Measurements from ENCODE around the gene UBE2J1. TPM values are rescaled to one million over a fixed set of nuclear protein-coding genes. Genes with fewer than 3 reads are reported as not detected.

UBE2J1 gene
- total RNA-seq, 3 donors from 2014 or later, result 40.0 to 50.2 (median 42.2) TPM

GRCh38 chr6:89330910-89331309 lies 21.6 kb downstream of the UBE2J1 start:
- Histone ChIP-seq H3K9me3 (no peaks in the 10 kb centered on the region), H3K36me3 (ENCODE audit: low read depth) (peaks cover 7% of the 10 kb centered on the region), H3K4me3 (no peak overlapping the region), H3K4me1 (ENCODE audit: low read depth) (no peaks in the 10 kb centered on the region)
- no peak for TF ChIP-seq CTCF (IDR thresholded peaks at IDR 0.05)
- no peak for DNase-seq
- no peak for ATAC-seq
- intact Hi-C loops (cut with DNase I, micrococcal nuclease), result no loop called here

GRCh38 chr6:89328976-89329375 lies 23.5 kb downstream of the UBE2J1 start:
- Histone ChIP-seq H3K36me3 (ENCODE audit: low read depth) (no peaks in the 10 kb centered on the region), H3K4me3 (no peak overlapping the region), H3K9me3 (no peaks in the 10 kb centered on the region), H3K4me1 (ENCODE audit: low read depth) (no peaks in the 10 kb centered on the region)
- DNase-seq, result no peak
- no peak for ATAC-seq
- intact Hi-C loops (cut with DNase I, micrococcal nuclease), result no loop called here
- TF ChIP-seq CTCF (IDR thresholded peaks at IDR 0.05), result no peak

- no peak for TF ChIP-seq CTCF (IDR thresholded peaks at IDR 0.05)
- Histone ChIP-seq H3K9me3 (no peaks in the 10 kb centered on the region), H3K4me3 (no peak overlapping the region), H3K36me3 (ENCODE audit: low read depth) (no peaks in the 10 kb centered on the region), H3K4me1 (ENCODE audit: low read depth) (no peaks in the 10 kb centered on the region)
- ATAC-seq, result no peak
- DNase-seq, result no peak
- intact Hi-C loops (cut with DNase I, micrococcal nuclease), result no loop called here
These were observed 28.2 kb downstream of the UBE2J1 start for GRCh38 chr6:89324304-89324703.

- no peak overlapping the region for H3K4me3 ChIP-seq
- no peak for ATAC-seq
- no peak for TF ChIP-seq CTCF (IDR thresholded peaks at IDR 0.05)
- no peaks in the 10 kb centered on the region for H3K9me3 ChIP-seq
- no peak for DNase-seq
- intact Hi-C loops (cut with DNase I, micrococcal nuclease), result no loop called here
- no peaks in the 10 kb centered on the region for H3K4me1 ChIP-seq (ENCODE audit: low read depth)
- no peaks in the 10 kb centered on the region for H3K36me3 ChIP-seq (ENCODE audit: low read depth)
These were observed 29.0 kb downstream of the UBE2J1 start for GRCh38 chr6:89323511-89323971.

GRCh38 chr6:89321131-89321970 lies 31.2 kb downstream of the UBE2J1 start:
- Histone ChIP-seq H3K9me3 (no peaks in the 10 kb centered on the region), H3K4me1 (ENCODE audit: low read depth) (no peaks in the 10 kb centered on the region), H3K36me3 (ENCODE audit: low read depth) (no peaks in the 10 kb centered on the region), H3K4me3 (no peak overlapping the region)
- DNase-seq (no peak), ATAC-seq (peak; percentile 75)
- TF ChIP-seq CTCF (IDR thresholded peaks at IDR 0.05), result no peak
- intact Hi-C loops (cut with DNase I, micrococcal nuclease), result no loop called here
